SIG-M5 (cell line): ENCODE measurements around the gene RPS6KA3.
"Not testable (repeated sequence)": the region's sequence is repeated elsewhere in the genome, so short reads cannot be mapped to it uniquely, and the experiment has no call there.

ENCODE experiments used
- DNase-seq: peaks from one replicate; lab custom pipeline; 2025; lab: John Stamatoyannopoulos, UW

Gene RPS6KA3

GRCh38 chrX:20265221-20265725, 1.4 kb downstream of the RPS6KA3 start:
- DNase-seq, result no peak

DNA sequence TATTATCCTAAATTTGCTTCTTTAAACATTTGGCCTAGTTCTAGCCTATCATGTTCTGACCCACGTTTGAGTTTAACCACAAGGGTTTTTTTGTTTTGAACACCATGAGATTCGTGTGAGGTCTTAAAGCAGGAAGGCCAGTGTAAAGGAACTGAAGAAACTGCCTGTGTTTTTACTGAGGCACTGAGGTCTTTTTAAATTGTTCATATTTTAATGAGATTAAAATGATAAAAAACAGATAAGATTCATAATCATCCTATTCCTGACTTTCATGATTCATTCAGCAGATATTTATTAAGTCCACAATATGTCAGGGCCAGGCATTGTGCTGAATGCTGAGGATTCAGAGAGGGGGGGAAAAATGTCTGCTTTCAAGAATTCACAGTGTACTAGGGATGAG, 3.2 kb downstream of the RPS6KA3 start:
- DNase-seq, result no peak

DNA sequence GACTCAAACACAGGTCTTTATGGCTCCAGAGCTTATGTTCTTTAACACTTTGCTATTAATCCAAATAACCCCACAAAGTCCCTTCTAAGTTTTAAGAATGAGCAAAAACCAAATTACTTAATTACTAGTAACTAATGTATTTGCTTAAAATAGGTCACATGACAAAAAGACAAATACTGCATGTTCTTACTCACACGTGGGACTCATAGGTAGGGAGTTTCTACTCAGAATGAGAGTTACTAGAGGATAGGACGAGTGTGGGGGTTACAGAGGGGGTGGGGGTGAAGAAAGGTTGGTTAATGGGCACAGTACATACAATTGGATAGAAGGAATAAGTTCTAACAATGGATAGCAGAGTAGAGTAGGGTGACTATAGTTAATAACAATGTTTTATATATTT, 5.8 kb downstream of the RPS6KA3 start:
- no peak for DNase-seq

DNA sequence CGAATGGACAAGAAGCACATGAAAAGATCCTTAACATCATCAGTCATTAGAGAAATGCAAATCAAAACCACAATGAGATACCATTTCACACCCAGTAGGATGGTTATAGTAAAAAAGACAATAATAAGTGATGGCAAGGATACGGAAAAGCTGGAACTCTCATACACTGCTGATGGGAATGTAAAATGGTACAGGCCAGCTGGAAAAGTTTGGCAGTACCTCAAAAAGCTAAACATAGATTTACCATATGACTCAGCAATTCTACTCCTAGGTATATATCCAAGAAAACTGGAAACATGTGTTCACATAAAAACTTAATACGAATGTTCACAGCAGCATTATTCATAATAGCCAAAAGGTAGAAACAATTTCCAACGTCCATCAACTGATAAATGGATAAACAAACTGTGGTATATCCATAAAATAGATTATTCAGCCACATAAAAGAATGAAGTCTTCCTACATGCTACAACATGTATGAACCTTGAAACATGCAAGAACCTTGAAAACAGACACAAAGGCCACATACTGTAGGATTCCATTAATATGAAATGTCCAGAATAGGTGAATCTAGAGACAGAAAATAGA, 11.9 kb downstream of the RPS6KA3 start:
- DNase-seq, result no peak

DNA sequence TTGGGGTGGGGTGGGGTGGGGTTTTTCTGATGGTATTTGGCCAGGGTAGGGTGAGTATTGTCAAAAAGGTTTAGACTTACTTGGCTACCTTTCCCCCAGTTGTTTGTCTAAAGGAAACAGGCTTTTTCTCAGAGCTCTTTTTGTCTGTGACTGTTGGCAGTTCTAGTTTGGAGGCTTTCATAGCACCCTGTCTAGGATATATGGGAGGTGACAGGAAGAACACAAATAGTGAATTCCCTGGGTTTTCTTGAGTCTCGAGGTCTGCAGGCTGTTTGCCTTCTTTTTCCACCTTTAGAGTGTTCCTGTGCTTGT, 13.5 kb downstream of the RPS6KA3 start:
- DNase-seq, result no peak

- no peak for DNase-seq
These were observed 14.1 kb downstream of the RPS6KA3 start for GRCh38 chrX:20252381-20253231.

DNA sequence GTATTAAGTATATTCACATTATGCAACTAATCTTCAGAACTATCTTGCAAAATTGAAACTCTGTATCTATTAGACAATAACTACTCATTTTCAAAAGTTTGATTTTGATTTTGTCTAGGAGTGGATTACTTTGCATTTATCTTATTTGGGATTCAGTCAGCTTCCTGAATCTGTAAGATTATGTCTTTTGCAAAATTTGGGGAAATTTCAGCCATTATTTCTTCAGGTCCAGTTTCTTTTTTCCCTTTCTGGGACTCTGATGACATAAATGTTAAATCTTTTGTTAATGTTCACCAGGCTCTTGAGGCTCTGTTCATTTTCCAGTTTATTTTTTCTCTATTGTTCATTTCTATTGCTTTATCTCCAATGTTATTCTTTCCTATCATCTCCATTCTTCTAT, 15.0 kb downstream of the RPS6KA3 start:
- no peak for DNase-seq

GRCh38 chrX:20250146-20250545, 16.6 kb downstream of the RPS6KA3 start:
- not testable (repeated sequence) for DNase-seq

- no peak for DNase-seq
These were observed 18.0 kb downstream of the RPS6KA3 start for GRCh38 chrX:20248592-20249192.

DNA sequence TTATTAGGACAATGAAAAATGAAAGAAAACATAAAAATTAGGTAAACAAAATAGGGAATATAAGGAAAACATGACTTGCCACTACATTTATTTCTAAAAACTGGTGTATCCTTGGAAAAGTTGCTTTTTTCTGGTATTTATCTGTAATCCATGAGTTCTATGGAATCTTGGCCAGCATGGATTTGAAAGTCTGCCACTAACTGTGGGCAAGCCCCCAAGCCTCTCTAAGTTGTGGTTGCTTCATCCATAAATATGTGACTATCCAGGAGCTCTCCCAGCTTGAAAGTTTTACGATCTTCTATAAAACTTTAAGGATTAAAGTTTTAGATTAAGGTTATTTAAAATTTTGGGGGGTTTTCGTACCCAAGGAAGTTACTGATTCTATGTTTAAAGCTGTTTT, 21.8 kb downstream of the RPS6KA3 start:
- no peak for DNase-seq

DNA sequence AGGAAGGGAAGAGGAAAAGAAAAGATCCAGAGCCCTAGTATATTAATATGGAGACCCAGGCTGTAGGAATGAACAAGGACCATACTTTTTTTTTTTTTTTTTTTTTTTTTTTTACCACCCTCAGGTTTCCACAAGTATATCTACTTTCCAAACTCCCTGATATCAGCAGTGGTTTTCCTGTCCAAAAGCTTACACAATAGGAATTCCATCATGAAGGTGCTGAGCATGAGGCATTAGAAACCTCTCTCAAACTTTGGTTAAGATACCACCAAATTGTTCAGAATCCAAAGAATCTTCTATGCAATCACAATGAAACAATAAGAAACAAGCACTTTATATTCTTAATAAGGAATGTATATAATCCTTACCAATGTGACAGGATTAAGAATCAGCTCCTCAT, 26.5 kb downstream of the RPS6KA3 start:
- DNase-seq, result no peak

DNA sequence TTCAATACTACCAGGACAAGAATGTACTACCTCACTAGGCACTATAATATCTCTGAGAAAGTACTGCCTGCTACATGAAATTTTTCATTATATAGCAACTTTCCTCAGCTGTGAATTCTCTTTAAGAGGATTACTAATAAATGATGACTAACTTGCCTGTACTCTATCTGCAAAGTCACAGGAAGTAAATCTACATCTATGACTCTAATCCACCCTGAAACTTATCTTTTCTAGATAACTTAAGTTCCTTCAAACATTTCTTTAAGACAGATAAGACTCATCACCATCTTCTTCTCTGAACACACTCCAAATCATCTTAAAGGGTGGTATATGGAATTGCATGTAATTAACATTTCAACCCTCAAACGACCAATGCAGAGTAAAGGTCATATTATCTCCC, 28.8 kb downstream of the RPS6KA3 start:
- DNase-seq, result no peak

DNA sequence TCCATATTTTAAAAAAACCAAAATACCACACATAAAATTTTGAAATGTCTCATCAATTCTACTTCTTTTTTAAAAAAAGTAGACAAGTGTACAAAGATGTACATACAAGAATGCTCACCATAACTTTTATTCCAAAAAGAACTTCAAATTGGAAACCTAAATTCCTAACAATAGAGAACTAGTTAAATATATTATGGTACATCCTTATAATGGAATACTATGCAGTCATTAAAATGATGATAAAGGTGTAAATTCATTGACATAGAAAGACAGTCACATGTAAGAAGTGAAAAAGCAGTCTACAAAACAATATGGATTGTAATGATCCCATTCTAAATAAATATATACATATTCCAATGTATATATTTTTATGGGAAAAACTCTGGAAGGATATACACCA, 31.0 kb downstream of the RPS6KA3 start:
- no peak for DNase-seq

DNA sequence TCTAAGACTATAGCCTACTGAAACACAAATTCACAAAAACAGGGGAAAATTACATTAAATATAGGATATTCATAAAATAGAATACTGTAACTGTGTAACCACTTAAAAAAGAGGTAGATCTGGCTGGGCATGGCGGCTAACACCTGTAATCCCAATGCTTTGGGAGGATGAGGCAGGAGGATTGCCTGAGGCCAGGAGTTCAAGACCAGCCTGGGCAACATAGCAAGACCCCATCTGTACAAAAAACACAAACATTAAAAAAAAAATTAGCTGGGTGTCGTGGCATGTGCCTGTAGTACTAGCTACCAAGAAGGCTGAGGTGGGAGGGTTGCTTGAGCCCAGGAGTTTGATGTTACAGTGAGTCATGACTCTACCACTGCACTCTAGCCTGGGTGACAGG, 33.4 kb downstream of the RPS6KA3 start:
- DNase-seq, result no peak

DNA sequence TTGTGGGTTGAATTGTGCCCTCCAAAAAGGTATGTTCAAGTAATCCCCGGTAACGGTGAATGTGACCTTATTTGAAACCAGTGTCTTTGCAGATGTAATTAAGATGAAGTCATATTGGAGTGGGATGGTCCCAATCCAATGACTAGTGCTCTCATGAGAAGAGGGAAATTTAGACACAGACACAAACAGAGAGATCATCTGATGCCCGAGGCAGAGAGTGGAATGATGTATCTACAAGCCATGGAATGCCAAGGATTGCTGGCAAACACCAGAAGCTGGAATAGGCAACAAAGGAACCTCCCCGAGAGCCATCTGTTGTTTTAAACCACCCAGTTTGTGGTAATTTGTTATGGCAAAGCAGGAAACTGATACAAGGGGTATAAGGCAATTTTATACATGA, 35.1 kb downstream of the RPS6KA3 start:
- no peak for DNase-seq

GRCh38 chrX:20230406-20230805, 36.3 kb downstream of the RPS6KA3 start:
- no peak for DNase-seq

- no peak for DNase-seq
These were observed 37.6 kb downstream of the RPS6KA3 start for GRCh38 chrX:20229155-20229554.

- no peak for DNase-seq
These were observed 38.5 kb downstream of the RPS6KA3 start for GRCh38 chrX:20228245-20228644.

DNA sequence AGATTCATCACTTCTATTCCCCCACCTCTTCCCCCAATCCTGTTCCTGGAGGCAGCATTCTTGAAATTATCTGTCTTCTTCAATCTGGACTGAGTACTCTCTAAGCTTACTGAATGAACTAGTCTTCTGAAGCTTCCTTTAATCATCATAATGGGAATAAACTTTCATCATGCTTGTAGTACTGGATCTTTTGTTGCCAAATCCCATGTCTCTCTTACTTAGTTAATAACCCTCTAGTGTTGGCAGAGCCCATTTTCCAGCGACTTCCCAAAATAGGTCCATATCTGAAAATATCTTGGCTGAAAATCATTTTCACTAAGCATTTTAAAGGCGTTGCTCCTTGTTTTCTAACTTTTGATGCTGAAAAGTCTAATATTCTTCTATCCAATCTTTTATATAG, 39.6 kb downstream of the RPS6KA3 start:
- DNase-seq, result no peak

- DNase-seq, result no peak
These were observed 41.2 kb downstream of the RPS6KA3 start for GRCh38 chrX:20225488-20225833.

DNA sequence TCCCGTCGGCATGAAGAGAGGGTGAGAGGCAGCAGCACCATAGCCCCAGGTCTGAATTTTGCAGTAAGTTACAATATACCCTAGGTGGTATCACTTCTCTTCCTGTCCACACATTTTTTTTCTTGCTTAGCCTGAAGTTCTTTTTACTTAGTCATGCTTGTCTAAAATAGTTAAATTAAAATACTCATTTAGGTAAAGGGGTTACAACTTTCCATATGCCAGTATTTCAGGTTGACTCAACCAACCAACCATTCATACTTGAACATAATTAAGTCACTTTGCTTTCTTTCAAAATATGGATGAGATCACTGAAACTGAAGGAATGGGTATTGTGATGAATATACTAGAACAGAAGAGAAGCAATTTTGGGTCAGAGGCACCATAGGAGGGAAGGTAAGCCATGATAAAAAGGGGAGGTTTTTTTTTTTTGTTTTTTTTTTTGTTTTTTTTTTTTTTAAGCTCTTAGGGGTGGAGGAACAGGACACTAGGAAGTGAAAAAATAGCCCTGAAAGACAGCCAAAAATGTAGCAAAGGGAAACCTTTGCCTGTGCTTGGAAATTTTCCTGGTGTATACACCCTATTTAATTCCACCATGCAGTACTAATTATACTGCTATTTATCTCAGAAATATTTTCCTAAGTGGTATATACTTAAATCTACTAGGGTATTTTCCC, 41.8 kb downstream of the RPS6KA3 start:
- no peak for DNase-seq

- DNase-seq, result no peak
These were observed 44.8 kb downstream of the RPS6KA3 start for GRCh38 chrX:20221902-20222301.
